ENCODE measurements around the gene ARPC1A. TPM values are rescaled to one million over a fixed set of nuclear protein-coding genes. Genes with fewer than 3 reads are reported as not detected.
"Not testable (repeated sequence)": the region's sequence is repeated elsewhere in the genome, so short reads cannot be mapped to it uniquely, and the experiment has no call there.

ARPC1A gene
- 155 and 209 TPM in 2 replicates for total RNA-seq (2014; rRNA removed; shearing (Covaris generic))
- 294 and 312 TPM in 2 replicates for polyA plus RNA-seq (2016; fragmentation: Nextera tagmentation; extraction: Ambion mirVana)

DNA sequence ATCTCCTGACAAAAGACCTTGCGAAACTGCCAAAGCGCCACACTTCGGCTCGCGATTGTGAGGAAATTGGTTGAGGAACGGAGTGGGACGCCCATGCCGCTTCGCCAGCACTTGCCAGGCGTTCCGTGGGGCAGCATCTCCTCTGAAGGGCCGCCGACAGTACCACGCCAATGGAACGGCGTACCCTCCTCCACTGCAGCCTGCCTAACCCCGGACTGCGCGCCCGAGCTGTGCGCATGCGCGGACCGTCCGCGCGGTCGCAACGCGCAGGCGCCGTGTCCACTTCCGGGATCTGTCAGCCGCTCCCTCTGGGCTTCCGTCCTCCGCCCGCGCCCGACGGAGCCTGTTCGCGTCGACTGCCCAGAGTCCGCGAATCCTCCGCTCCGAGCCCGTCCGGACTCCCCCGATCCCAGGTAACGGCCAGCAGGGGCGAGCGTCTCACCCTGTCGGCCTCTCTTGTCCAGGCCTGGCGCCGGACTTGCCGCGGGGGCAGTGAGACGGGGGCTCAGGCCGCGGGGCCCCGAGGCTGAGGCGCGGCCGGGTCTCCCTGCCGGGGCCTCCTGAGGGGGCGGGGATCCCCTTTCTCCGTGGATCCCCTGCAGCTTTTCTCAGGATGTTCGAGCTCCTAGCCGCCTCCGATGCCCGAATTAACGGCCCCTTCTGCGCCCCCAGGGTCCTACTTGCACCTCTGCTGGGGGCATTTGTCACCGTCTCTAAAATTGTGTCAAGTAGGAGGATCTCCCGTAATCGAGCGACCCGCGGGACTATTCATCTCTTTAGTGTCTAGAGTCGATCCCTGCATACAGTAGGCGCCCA, at the start of gene ARPC1A:
Gene ARPC1A (plus strand): TSS at position 307 of the 816 bp plus-strand sequence. CDS start 7,456 bp downstream, outside the sequence.
- 1% methylated on average over 69 to 80 of the region's 82 CpGs for WGBS, 2 experiments (ENCODE audit: low coverage in 1 of 2, low lambda C conversion rate in 2 of 2, missing lambda C conversion rate in 2 of 2)
- peaks cover 57% of the 10 kb centered on the region for H3K79me2 ChIP-seq (ENCODE audit: insufficient read depth)
- in situ Hi-C loops (cut with MboI): no loop called here
- peaks cover 38% of the 10 kb centered on the region for H3K4me1 ChIP-seq (ENCODE audit: insufficient read depth)
- H3K9ac ChIP-seq: peak within 1 kb of the TSS; percentile 98
- H3K4me3 ChIP-seq: peak within 1 kb of the TSS; percentile 99
- DNase-seq: peak; percentile 99
- peak within 1 kb of the TSS; percentile 98 for H3K4me2 ChIP-seq (ENCODE audit: unreplicated experiment)
- H3K27me3 ChIP-seq (replicated peaks; ENCODE audit: insufficient read depth): no peaks in the 10 kb centered on the region
- peaks cover 38% of the 10 kb centered on the region for H3F3A ChIP-seq (ENCODE audit: insufficient read depth)
- H3K9me2 ChIP-seq (ENCODE audit: insufficient read depth): no peaks in the 10 kb centered on the region
- peak within 1 kb of the TSS; percentile 82 for H3K27ac ChIP-seq
- H4K20me1 ChIP-seq (ENCODE audit: insufficient read depth): 0 out of 2 replicates have a peak, but pooled peaks cover 4% of the 10 kb centered on the region
- TF ChIP-seq EZH2 (IDR thresholded peaks at IDR 0.05; ENCODE audit: insufficient read depth, poor library complexity, severe bottlenecking) (no peak), EZH2phosphoT487 (IDR thresholded peaks at IDR 0.05; ENCODE audit: insufficient read depth, low read depth) (no peak)
- H3K9me3 ChIP-seq (ENCODE audit: low read depth): no peaks in the 10 kb centered on the region
- H3K36me3 ChIP-seq (ENCODE audit: low read depth): no peaks in the 10 kb centered on the region
- peak within 1 kb of the TSS; percentile 88 for H2AFZ ChIP-seq

DNA sequence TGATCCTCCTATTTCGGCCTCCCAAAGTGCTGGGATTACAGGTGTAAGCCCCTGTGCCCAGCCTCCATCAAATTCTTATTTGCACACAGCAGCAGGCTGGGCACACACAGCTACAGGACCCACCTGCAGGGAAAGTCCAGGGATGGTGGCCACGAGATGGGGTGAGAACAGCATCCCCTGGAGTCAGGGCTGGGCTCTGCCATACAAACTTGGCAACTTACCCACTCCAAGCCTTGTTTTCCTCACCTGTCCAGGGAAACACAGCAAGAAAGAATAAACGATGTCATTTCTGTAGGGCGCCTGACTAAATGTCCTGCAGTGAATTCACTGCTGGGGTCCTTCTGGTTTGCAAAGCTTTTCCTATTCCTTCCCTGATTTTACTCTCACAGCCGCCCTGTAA, 47.5 kb upstream of the ARPC1A start:
- Histone ChIP-seq H3F3A (ENCODE audit: insufficient read depth) (no peaks in the 10 kb centered on the region), H2AFZ (no peak overlapping the region), H3K4me2 (ENCODE audit: unreplicated experiment) (no peak overlapping the region), H3K79me2 (ENCODE audit: insufficient read depth) (no peaks in the 10 kb centered on the region), H3K36me3 (ENCODE audit: low read depth) (no peaks in the 10 kb centered on the region), H4K20me1 (ENCODE audit: insufficient read depth) (no peaks in the 10 kb centered on the region), H3K27me3 (replicated peaks; ENCODE audit: insufficient read depth) (no peaks in the 10 kb centered on the region), H3K9me2 (ENCODE audit: insufficient read depth) (no peaks in the 10 kb centered on the region), H3K9ac (no peak overlapping the region), H3K4me1 (ENCODE audit: insufficient read depth) (peaks cover 11% of the 10 kb centered on the region), H3K9me3 (ENCODE audit: low read depth) (no peaks in the 10 kb centered on the region), H3K27ac (no peak overlapping the region), H3K4me3 (no peak overlapping the region)
- TF ChIP-seq EZH2phosphoT487 (IDR thresholded peaks at IDR 0.05; ENCODE audit: insufficient read depth, low read depth): no peak
- TF ChIP-seq EZH2 (IDR thresholded peaks at IDR 0.05; ENCODE audit: insufficient read depth, poor library complexity, severe bottlenecking): no peak
- 80% methylated on average over 5 of the region's 5 CpGs for WGBS, 2 experiments (ENCODE audit: low coverage in 1 of 2, low lambda C conversion rate in 2 of 2, missing lambda C conversion rate in 2 of 2)
- DNase-seq: no peak
- in situ Hi-C loops (cut with MboI): no loop called here

DNA sequence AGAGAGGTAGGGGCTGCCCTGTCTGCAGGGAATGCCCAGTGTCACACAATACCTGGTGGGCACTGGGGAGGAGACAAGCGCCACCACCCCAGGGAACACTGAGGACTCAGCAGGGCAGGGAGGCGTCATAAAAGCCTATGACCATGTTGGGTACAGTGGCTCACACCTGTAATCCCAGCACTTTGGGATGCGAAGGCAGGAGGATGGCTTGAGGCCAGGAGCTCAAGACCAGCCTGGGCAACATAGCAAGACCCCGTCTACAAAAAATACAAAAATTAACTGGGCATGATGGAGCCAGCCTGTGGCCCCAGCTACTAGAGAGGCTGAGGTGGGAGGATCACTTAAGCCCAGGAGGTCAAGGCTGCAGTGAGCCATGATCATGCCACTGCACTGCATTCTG, 41.5 kb upstream of the ARPC1A start:
- H2AFZ ChIP-seq; H3K79me2 ChIP-seq (ENCODE audit: insufficient read depth); H3K27ac ChIP-seq; H3K4me2 ChIP-seq (ENCODE audit: unreplicated experiment); DNase-seq; H3K9me2 ChIP-seq (ENCODE audit: insufficient read depth); in situ Hi-C loops (cut with MboI); H4K20me1 ChIP-seq (ENCODE audit: insufficient read depth); H3K9me3 ChIP-seq (ENCODE audit: low read depth); H3K27me3 ChIP-seq (replicated peaks; ENCODE audit: insufficient read depth); H3K4me3 ChIP-seq; H3K9ac ChIP-seq; H3K4me1 ChIP-seq (ENCODE audit: insufficient read depth); H3K36me3 ChIP-seq (ENCODE audit: low read depth); H3F3A ChIP-seq (ENCODE audit: insufficient read depth): not testable (repeated sequence)
- WGBS, 2 experiments (ENCODE audit: low coverage in 1 of 2, low lambda C conversion rate in 2 of 2, missing lambda C conversion rate in 2 of 2): 81 to 86% methylated on average over 4 of the region's 4 CpGs

DNA sequence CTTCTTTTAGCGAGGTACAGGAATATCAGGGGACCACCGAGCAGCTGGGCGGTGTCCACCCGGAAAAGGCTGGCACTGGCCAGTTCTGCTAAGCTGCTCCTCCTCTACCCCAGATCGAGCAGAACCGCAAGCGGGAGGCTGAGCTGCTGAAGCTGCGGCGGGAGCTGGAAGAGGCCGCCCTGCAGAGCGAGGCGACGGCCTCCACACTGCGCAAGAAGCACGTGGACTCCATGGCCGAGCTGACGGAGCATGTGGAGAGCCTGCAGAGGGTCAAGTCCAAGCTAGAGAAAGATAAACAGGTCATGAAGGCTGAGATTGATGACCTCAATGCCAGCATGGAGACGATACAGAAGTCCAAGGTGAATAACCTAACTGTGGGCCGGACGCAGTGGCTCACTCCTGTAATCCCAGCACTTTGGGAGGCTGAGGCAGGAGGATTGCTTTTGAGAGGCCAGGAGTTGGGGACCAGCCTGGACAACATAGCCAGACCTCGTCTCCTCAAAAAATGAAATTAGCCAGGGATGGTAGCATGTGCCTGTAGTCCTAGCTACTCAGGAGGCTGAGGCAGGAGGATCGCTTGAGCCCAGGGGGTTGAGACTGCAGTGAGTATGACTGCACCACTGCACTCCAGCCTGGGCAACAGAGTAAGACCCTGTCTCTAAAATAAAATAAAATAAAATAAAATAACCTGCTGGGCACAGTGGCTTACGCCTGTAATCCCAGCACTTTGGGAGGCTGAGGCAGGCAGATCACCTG, 37.7 kb upstream of the ARPC1A start:
- Histone ChIP-seq H3K4me2 (ENCODE audit: unreplicated experiment) (no peak overlapping the region), H3K36me3 (ENCODE audit: low read depth) (no peaks in the 10 kb centered on the region), H3K79me2 (ENCODE audit: insufficient read depth) (no peaks in the 10 kb centered on the region), H3K27ac (no peak overlapping the region), H3K9me2 (ENCODE audit: insufficient read depth) (no peaks in the 10 kb centered on the region), H3K27me3 (replicated peaks; ENCODE audit: insufficient read depth) (no peaks in the 10 kb centered on the region), H2AFZ (no peak overlapping the region), H3K4me1 (ENCODE audit: insufficient read depth) (no peaks in the 10 kb centered on the region), H3K4me3 (no peak overlapping the region), H3K9me3 (ENCODE audit: low read depth) (no peaks in the 10 kb centered on the region), H3K9ac (no peak overlapping the region), H4K20me1 (ENCODE audit: insufficient read depth) (no peaks in the 10 kb centered on the region), H3F3A (ENCODE audit: insufficient read depth) (no peaks in the 10 kb centered on the region)
- 87 to 89% methylated on average over 23 of the region's 23 CpGs for WGBS, 2 experiments (ENCODE audit: low coverage in 1 of 2, low lambda C conversion rate in 2 of 2, missing lambda C conversion rate in 2 of 2)
- in situ Hi-C loops (cut with MboI): no loop called here
- DNase-seq: no peak
- no peak for TF ChIP-seq EZH2phosphoT487 (IDR thresholded peaks at IDR 0.05; ENCODE audit: insufficient read depth, low read depth)
- no peak for TF ChIP-seq EZH2 (IDR thresholded peaks at IDR 0.05; ENCODE audit: insufficient read depth, poor library complexity, severe bottlenecking)
